Progenitor cell of endocrine pancreas (in vitro differentiated cells): ENCODE measurements around the gene AXL. TPM values are rescaled to one million over a fixed set of nuclear protein-coding genes. Genes with fewer than 3 reads are reported as not detected.
"Not testable (repeated sequence)": the region's sequence is repeated elsewhere in the genome, so short reads cannot be mapped to it uniquely, and the experiment has no call there.

ENCODE experiments used
- DNase-seq: peaks from one replicate; pipeline ENCODE4 v3.0.0; 2021; ENCODE audit warnings: low spot score; ENCODE audit not compliant: unreplicated experiment
- H3K27ac Mint-ChIP-seq: 2 replicates; pipeline ENCODE4 v1.8.0; 2021; ENCODE audit warnings: mild to moderate bottlenecking, moderate library complexity, mixed read lengths
- H3K27me3 Mint-ChIP-seq: 2 replicates; pipeline ENCODE4 v1.8.0; 2021; ENCODE audit warnings: mixed read lengths
- H3K36me3 Mint-ChIP-seq: 2 replicates; pipeline ENCODE4 v1.8.0; 2022; ENCODE audit warnings: mixed read lengths; ENCODE audit not compliant: insufficient read depth
- H3K4me1 Mint-ChIP-seq: 2 replicates; pipeline ENCODE4 v1.8.0; 2021; ENCODE audit warnings: low read depth, mixed read lengths
- H3K4me3 Mint-ChIP-seq: 2 replicates; pipeline ENCODE4 v1.8.0; 2021; ENCODE audit warnings: low read depth, mild to moderate bottlenecking, moderate library complexity, mixed read lengths
- H3K9me3 Mint-ChIP-seq: 2 replicates; pipeline ENCODE4 v1.8.0; 2021; ENCODE audit warnings: low read depth, mixed read lengths
- total RNA-seq: library from RNA; stranded (reverse); gene quantifications from 2 replicates; pipeline ENCODE4 v1.2.1, GENCODE V29; 2021
- TF ChIP-seq, protein P1 (sequence below): fragments of 200-600 bp; sonication (generic); IDR thresholded peaks from one replicate; pipeline ENCODE4 v1.5.0; 2021; ENCODE audit warnings: antibody characterized with exemption, mild to moderate bottlenecking; ENCODE audit not compliant: unreplicated experiment

Gene AXL
- total RNA-seq, 1 donor from 2014 or later = 14.8 TPM

- Mint-ChIP-seq H3K36me3 (peaks cover 43% of the 10 kb centered on the region), H3K27me3 (no peaks in the 10 kb centered on the region), H3K9me3 (no peaks in the 10 kb centered on the region), H3K27ac (no peak overlapping the region), H3K4me3 (no peak overlapping the region), H3K4me1 (no peaks in the 10 kb centered on the region)
- DNase-seq = no peak
- TF ChIP-seq, protein P1, sequence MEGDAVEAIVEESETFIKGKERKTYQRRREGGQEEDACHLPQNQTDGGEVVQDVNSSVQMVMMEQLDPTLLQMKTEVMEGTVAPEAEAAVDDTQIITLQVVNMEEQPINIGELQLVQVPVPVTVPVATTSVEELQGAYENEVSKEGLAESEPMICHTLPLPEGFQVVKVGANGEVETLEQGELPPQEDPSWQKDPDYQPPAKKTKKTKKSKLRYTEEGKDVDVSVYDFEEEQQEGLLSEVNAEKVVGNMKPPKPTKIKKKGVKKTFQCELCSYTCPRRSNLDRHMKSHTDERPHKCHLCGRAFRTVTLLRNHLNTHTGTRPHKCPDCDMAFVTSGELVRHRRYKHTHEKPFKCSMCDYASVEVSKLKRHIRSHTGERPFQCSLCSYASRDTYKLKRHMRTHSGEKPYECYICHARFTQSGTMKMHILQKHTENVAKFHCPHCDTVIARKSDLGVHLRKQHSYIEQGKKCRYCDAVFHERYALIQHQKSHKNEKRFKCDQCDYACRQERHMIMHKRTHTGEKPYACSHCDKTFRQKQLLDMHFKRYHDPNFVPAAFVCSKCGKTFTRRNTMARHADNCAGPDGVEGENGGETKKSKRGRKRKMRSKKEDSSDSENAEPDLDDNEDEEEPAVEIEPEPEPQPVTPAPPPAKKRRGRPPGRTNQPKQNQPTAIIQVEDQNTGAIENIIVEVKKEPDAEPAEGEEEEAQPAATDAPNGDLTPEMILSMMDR = no peak
Measured at GRCh38 chr19:41274802-41275201, 55.8 kb downstream of the AXL start.

- no peaks in the 10 kb centered on the region for H3K27me3 Mint-ChIP-seq
- no peak overlapping the region for H3K4me3 Mint-ChIP-seq
- TF ChIP-seq, protein P1 = no peak
- no peaks in the 10 kb centered on the region for H3K4me1 Mint-ChIP-seq
- H3K27ac Mint-ChIP-seq = no peak overlapping the region
- peaks cover 49% of the 10 kb centered on the region for H3K36me3 Mint-ChIP-seq
- H3K9me3 Mint-ChIP-seq = no peaks in the 10 kb centered on the region
- DNase-seq = no peak
Measured at GRCh38 chr19:41276231-41276630, 57.2 kb downstream of the AXL start.

GRCh38 chr19:41278478-41278877 is 59.5 kb downstream of the AXL start:
- Mint-ChIP-seq H3K4me1 (no peaks in the 10 kb centered on the region), H3K27ac (no peak overlapping the region), H3K36me3 (peaks cover 46% of the 10 kb centered on the region), H3K4me3 (no peak overlapping the region), H3K9me3 (no peaks in the 10 kb centered on the region), H3K27me3 (no peaks in the 10 kb centered on the region)
- TF ChIP-seq, protein P1 = no peak
- DNase-seq = no peak

- Mint-ChIP-seq H3K36me3 (peaks cover 29% of the 10 kb centered on the region), H3K4me1 (no peaks in the 10 kb centered on the region), H3K27me3 (no peaks in the 10 kb centered on the region), H3K9me3 (no peaks in the 10 kb centered on the region), H3K27ac (peak overlapping the region; percentile 41), H3K4me3 (no peak overlapping the region)
- no peak for DNase-seq
- TF ChIP-seq, protein P1 = no peak
Measured at GRCh38 chr19:41288673-41289530, 69.9 kb downstream of the AXL start.

DNA sequence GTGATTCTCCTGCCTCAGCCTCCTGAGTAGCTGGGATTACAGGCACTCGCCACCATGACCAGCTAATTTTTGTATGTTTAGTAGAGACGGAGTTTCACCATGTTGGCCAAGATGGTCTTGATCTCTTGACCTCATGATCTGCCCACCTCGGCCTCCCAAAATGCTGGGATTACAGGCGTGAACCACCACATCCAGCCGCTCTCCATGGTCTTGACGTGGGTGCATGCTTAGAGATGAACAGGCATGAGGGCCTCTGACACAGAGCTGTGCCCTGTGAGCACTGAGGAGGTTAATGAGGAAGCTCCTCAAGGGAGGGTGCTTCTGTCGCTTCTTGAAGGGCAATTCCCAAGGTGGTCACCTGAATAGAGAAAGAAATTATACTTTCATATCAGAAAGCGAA is 70.8 kb downstream of the AXL start:
- not testable (repeated sequence) for DNase-seq, H3K27me3 Mint-ChIP-seq, H3K4me1 Mint-ChIP-seq, H3K9me3 Mint-ChIP-seq, H3K4me3 Mint-ChIP-seq, H3K27ac Mint-ChIP-seq
- peaks cover 35% of the 10 kb centered on the region for H3K36me3 Mint-ChIP-seq

DNA sequence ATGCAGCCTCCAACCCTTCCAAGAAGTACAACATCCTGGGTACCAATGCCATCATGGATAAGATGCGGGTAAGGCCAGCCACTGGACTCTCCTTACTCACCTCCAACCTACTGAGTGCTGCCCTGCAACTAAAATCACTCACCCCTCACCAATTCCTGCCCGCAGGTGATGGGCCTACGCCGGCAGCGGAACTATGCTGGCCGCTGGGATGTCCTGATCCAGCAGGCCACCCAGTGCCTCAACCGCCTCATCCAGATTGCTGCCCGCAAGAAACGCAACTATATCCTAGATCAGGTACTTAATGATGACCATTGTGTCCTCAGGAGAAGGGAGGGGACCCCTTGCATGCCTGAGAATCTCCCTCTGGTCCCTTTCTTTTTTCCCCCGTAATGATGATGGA is 75.4 kb downstream of the AXL start:
- Mint-ChIP-seq H3K36me3 (peaks cover 42% of the 10 kb centered on the region), H3K27ac (peak overlapping the region; percentile 65), H3K4me3 (no peak overlapping the region), H3K4me1 (peaks cover 26% of the 10 kb centered on the region), H3K27me3 (no peaks in the 10 kb centered on the region), H3K9me3 (no peaks in the 10 kb centered on the region)
- no peak for DNase-seq
- TF ChIP-seq, protein P1 = no peak
